HEK293T (cell line): ENCODE measurements around the gene ZFYVE21.

Experiments used
- ARNT ChIP-seq: fragments of 450-650 bp; IDR thresholded peaks from 2 replicates; pipeline ENCODE4 v1.6.1; 2017; ENCODE audit warnings: mild to moderate bottlenecking
- CTBP1 ChIP-seq: fragments of 450-650 bp; IDR thresholded peaks from 2 replicates; pipeline ENCODE4 v1.6.1; 2016; ENCODE audit warnings: borderline replicate concordance
- FOXK2 ChIP-seq: fragments of 450-650 bp; IDR thresholded peaks from 2 replicates; pipeline ENCODE4 v1.6.1; 2016; ENCODE audit warnings: mild to moderate bottlenecking
- HDGF ChIP-seq: fragments of 450-650 bp; IDR thresholded peaks from 2 replicates; pipeline ENCODE4 v1.6.1; 2017; ENCODE audit warnings: antibody characterized with exemption, borderline replicate concordance
- SP1 ChIP-seq: fragments of 450-650 bp; IDR thresholded peaks from 2 replicates; pipeline ENCODE4 v1.6.1; 2017
- SUZ12 ChIP-seq: fragments of 450-650 bp; IDR thresholded peaks from 2 replicates; pipeline ENCODE4 v1.6.1; 2016; ENCODE audit warnings: mild to moderate bottlenecking

- no peak for TF ChIP-seq CTBP1
- no peak for TF ChIP-seq HDGF
- TF ChIP-seq SP1, result no peak
- TF ChIP-seq SUZ12, result no peak
- no peak for TF ChIP-seq ARNT
- TF ChIP-seq FOXK2, result no peak
These were observed 21.0 kb upstream of the ZFYVE21 start for GRCh38 chr14:103694572-103695026.
